K562 treated with DMSO at 1 percent for 12 hours (cell line): ENCODE measurements around the gene PTGFR. TPM values are rescaled to one million over a fixed set of nuclear protein-coding genes. Genes with fewer than 3 reads are reported as not detected.

Experiments used
- total RNA-seq: library from RNA; unstranded; fragments of 300-600 nt; gene quantifications from 2 replicates; pipeline ENCODE4 v1.2.3, GENCODE V29; 2022; ENCODE audit not compliant: insufficient read depth

PTGFR gene, protein sequence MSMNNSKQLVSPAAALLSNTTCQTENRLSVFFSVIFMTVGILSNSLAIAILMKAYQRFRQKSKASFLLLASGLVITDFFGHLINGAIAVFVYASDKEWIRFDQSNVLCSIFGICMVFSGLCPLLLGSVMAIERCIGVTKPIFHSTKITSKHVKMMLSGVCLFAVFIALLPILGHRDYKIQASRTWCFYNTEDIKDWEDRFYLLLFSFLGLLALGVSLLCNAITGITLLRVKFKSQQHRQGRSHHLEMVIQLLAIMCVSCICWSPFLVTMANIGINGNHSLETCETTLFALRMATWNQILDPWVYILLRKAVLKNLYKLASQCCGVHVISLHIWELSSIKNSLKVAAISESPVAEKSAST
- total RNA-seq, result not detected in 2 replicates

GRCh38 chr1:78490861-78491450 is at the start of gene PTGFR:
Gene PTGFR (plus strand): TSS chr1:78490974. CDS start chr1:78492744, 1,770 bp downstream.

Other genes with a start within 250 kb of the PTGFR start
- gene IFI44L, start 129.5 kb downstream of the PTGFR start, total RNA-seq, result not detected in 2 replicates
- not detected in 2 replicates for gene IFI44, start 158.9 kb downstream of the PTGFR start, total RNA-seq